Measurements from ENCODE around the gene CEP350. TPM values are rescaled to one million over a fixed set of nuclear protein-coding genes. Genes with fewer than 3 reads are reported as not detected.

CEP350 gene
- total and polyA plus RNA-seq, 10 of the 15 experiments (the other 5 are each of a cell fraction or from before 2014, with no cell fraction given): 5.2 to 46.0 (median 23.1) TPM

DNA sequence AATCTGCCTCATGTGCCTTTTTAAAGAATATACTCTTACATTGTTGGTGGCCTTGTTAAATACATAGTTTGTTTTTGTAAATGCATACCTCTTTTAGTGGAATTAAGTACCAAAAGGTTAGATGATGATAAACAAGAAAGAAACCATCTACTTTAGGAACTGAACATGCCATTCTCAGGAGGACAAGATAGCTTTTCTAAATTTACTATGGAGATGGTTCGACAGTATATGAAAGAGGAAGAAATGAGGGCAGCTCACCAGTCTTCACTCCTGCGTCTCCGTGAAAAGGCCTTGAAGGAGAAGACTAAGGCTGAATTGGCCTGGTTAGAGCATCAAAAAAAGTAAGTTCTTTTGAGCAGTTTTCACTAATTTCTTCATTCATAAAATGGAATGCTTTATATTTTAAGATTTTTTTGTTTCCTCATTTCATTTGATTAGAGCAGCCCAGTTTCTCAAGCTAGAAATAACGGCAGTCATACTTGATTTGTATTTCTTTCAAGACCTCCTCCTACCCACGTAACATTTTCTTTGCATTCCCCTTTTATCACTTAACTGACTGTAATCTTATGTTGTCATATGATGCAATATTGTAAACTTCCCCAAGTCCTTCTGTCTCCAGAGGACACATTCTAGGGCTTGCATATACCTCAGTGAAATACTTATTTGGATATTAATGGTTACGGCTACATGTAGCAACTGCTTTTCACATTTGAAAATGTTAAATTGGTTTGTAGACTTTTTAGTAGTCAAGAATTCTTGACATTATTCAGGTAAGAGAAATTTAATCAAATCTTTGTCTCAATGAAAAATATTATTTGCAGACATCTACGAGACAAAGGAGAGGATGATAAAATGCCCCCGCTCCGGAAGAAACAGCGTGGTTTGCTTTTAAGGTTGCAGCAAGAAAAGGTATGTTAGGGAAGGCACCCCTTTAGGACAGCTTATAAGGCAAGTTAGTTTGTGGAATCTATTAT, 99.3 kb downstream of the CEP350 start:
- no peak for FAIRE-seq
- Histone ChIP-seq H2AFZ (ENCODE audit: control insufficient read depth, low read depth, low read length) (no peak overlapping the region), H3K9me3 (replicated peaks; ENCODE audit: control insufficient read depth, insufficient read depth, low read length) (no peaks in the 10 kb centered on the region), H3K9ac (ENCODE audit: control insufficient read depth, insufficient read depth, low read length) (no peak overlapping the region), H3K4me2 (ENCODE audit: control insufficient read depth, insufficient read depth) (no peak overlapping the region), H3K4me1 (ENCODE audit: control insufficient read depth, insufficient read depth, low read length) (no peaks in the 10 kb centered on the region), H3K27me3 (replicated peaks in 1 of 2; ENCODE audit: control insufficient read depth in 2 of 2, insufficient read depth in 2 of 2, low read length in 1 of 2) (no peaks in the 10 kb centered on the region), H3K4me3 (no peak overlapping the region), H3K36me3 (ENCODE audit: control insufficient read depth in 2 of 2, insufficient read depth in 2 of 2, low read length in 1 of 2) (peaks cover 0 to 15% of the 10 kb centered on the region in 2 experiments; a peak in 2 of 4 replicates), H3K79me2 (ENCODE audit: control insufficient read depth, insufficient read depth, low read length) (no peaks in the 10 kb centered on the region), H4K20me1 (ENCODE audit: control insufficient read depth, insufficient read depth) (no peaks in the 10 kb centered on the region), H3K27ac (ENCODE audit: control insufficient read depth, insufficient read depth) (no peak overlapping the region)
- WGBS (ENCODE audit: insufficient coverage, insufficient replicate concordance, low lambda C conversion rate, missing lambda C conversion rate): 93% methylated on average over 10 of the region's 10 CpGs
- in situ Hi-C loops (cut with MboI) (no loop called here), intact Hi-C loops (cut with micrococcal nuclease; ENCODE audit: unreplicated experiment) (no loop called here)
- RAD21 ChIA-PET (ENCODE audit: unreplicated experiment): no interaction called here
- POLR2A ChIA-PET: no interaction called here
- TF ChIP-seq, protein P1, sequence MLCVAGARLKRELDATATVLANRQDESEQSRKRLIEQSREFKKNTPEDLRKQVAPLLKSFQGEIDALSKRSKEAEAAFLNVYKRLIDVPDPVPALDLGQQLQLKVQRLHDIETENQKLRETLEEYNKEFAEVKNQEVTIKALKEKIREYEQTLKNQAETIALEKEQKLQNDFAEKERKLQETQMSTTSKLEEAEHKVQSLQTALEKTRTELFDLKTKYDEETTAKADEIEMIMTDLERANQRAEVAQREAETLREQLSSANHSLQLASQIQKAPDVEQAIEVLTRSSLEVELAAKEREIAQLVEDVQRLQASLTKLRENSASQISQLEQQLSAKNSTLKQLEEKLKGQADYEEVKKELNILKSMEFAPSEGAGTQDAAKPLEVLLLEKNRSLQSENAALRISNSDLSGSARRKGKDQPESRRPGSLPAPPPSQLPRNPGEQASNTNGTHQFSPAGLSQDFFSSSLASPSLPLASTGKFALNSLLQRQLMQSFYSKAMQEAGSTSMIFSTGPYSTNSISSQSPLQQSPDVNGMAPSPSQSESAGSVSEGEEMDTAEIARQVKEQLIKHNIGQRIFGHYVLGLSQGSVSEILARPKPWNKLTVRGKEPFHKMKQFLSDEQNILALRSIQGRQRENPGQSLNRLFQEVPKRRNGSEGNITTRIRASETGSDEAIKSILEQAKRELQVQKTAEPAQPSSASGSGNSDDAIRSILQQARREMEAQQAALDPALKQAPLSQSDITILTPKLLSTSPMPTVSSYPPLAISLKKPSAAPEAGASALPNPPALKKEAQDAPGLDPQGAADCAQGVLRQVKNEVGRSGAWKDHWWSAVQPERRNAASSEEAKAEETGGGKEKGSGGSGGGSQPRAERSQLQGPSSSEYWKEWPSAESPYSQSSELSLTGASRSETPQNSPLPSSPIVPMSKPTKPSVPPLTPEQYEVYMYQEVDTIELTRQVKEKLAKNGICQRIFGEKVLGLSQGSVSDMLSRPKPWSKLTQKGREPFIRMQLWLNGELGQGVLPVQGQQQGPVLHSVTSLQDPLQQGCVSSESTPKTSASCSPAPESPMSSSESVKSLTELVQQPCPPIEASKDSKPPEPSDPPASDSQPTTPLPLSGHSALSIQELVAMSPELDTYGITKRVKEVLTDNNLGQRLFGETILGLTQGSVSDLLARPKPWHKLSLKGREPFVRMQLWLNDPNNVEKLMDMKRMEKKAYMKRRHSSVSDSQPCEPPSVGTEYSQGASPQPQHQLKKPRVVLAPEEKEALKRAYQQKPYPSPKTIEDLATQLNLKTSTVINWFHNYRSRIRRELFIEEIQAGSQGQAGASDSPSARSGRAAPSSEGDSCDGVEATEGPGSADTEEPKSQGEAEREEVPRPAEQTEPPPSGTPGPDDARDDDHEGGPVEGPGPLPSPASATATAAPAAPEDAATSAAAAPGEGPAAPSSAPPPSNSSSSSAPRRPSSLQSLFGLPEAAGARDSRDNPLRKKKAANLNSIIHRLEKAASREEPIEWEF (IDR thresholded peaks at IDR 0.05; ENCODE audit: insufficient replicate concordance, low read depth, low read length): no peak
- TF ChIP-seq POLR2A (IDR thresholded peaks at IDR 0.05; ENCODE audit: low read depth, low read length) (no peak), FOXM1 (IDR thresholded peaks at IDR 0.05; ENCODE audit: low read depth, low read length) (no peak), LARP7 (IDR thresholded peaks at IDR 0.05) (no peak), NR2F1 (conservative IDR thresholded peaks at IDR 0.05) (no peak), SREBF2 (IDR thresholded peaks at IDR 0.05; ENCODE audit: low read length) (no peak), ZZZ3 (IDR thresholded peaks at IDR 0.05; ENCODE audit: control insufficient read depth, insufficient read length, low read depth) (no peak), POLR2AphosphoS2 (IDR thresholded peaks at IDR 0.05; ENCODE audit: low read depth, low read length) (no peak), SMARCA5 (IDR thresholded peaks at IDR 0.05) (no peak)
- BruUV-seq (replicated peaks): no TSS peak
- no peak for ATAC-seq
- no peak for DNase-seq (ENCODE audit: low read depth, low spot score)
- SMC1A ChIA-PET (ENCODE audit: uncharacterized antibody, unreplicated experiment): no interaction called here
- CTCF ChIA-PET: interaction anchor here (0.6 kb wide), 1 partner anchor 26 kb away, joined by 3 read pairs; no protein-coding TSS in a partner anchor

Measured in GM12878 (cell line).